ENCODE measurements around the gene SPINT1.

Gene SPINT1

DNA sequence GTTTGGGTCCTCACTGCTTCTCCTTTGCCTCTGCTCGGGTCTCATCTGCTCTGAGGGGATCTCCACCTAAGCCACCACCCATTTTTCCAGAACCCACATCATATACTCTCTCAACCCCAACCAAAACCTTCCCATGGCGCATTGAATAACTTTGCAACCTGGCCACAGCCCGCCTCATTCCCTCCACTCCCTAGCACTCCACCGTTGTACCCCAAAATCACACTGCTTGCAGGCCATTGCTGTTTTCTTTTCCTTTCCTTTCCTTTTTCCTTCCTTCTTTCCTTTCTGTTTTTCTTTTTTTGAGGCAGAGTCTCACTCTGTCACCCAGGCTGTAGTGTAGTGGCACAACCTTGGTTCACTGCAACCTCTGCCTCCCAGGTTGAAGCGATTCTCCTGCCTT, 47.3 kb downstream of the SPINT1 start:
- Histone ChIP-seq H3K9me3 (ENCODE audit: control insufficient read depth, low read length) (no peaks in the 10 kb centered on the region), H3K4me3 (ENCODE audit: insufficient read depth, low read depth, low read length, poor library complexity, severe bottlenecking) (no peak overlapping the region), H3K27me3 (replicated peaks; ENCODE audit: control insufficient read depth, insufficient read depth, low read length, poor library complexity, severe bottlenecking) (no peaks in the 10 kb centered on the region), H3K27ac (ENCODE audit: insufficient read depth, low read length, poor library complexity, severe bottlenecking) (no peak overlapping the region), H3K4me1 (ENCODE audit: control insufficient read depth, insufficient read depth, low read length, poor library complexity, severe bottlenecking) (peaks cover 19% of the 10 kb centered on the region), H3K36me3 (ENCODE audit: control insufficient read depth, insufficient read depth, low read length) (peaks cover 4% of the 10 kb centered on the region)
- DNase-seq = no peak

DNA sequence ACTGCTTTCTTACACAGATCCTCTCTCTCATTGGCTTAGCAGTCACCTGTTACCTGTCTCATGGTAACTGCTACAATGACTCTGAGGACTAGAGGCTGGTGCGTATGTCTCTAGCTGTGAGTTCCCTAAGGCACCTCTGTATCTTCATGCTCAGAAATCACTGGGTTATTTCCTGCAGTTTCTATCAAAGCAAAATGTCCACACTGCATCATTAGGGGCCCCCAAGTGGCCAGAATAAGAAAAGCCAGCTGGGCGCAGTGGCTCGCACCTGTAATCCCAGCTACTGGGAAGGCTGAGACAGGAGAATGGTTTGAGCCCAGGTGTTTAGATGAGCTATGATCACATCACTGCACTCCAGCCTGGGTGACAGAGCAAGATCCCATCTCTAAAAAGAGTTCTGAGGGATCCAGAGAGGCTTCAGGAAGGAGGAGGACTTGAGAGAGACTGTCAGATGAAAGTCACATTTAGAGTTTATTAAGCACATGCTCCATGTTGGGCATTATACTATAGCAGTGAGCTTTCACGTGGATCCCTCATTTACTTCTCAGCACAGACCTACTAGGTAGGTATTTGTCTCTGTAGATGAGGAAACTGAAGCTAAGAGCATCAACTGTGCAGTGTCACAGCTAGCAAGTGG, 48.1 kb downstream of the SPINT1 start:
- Histone ChIP-seq H3K9me3 (ENCODE audit: control insufficient read depth, low read length) (no peaks in the 10 kb centered on the region), H3K27me3 (replicated peaks; ENCODE audit: control insufficient read depth, insufficient read depth, low read length, poor library complexity, severe bottlenecking) (no peaks in the 10 kb centered on the region), H3K4me1 (ENCODE audit: control insufficient read depth, insufficient read depth, low read length, poor library complexity, severe bottlenecking) (peaks cover 19% of the 10 kb centered on the region), H3K36me3 (ENCODE audit: control insufficient read depth, insufficient read depth, low read length) (peaks cover 12% of the 10 kb centered on the region), H3K4me3 (ENCODE audit: insufficient read depth, low read depth, low read length, poor library complexity, severe bottlenecking) (no peak overlapping the region), H3K27ac (ENCODE audit: insufficient read depth, low read length, poor library complexity, severe bottlenecking) (no peak overlapping the region)
- no peak for DNase-seq

DNA sequence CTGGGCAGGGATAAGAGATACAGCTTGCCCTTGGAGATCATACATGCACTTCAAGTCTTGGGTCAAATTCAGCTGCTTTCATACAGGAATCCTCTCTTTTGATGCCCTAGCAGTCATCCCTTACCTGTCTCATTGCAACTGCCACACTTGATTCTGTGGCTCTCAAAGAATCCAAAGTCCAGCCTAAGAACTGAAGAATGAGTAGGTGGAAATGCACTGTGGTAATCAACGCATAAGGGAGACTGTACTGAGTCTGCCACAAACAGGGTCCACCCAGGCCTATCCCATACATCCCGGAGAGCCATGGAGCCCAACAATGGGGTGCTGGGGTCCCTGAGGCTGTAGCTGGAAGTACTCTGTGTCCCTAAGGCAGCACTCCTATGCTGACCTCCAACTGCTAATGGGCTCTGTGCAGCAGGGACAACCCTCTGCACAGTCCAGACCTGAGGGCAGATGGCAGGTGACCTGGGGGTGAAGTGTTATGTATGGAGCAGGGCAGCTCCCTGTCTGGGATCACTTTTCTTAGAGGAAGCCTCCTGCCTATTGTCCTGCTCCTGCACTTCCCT, 48.7 kb downstream of the SPINT1 start:
- no peak for DNase-seq

GRCh38 chr15:40893019-40893670, 49.3 kb downstream of the SPINT1 start:
- Histone ChIP-seq H3K4me3 (ENCODE audit: insufficient read depth, low read depth, low read length, poor library complexity, severe bottlenecking) (no peak overlapping the region), H3K36me3 (ENCODE audit: control insufficient read depth, insufficient read depth, low read length) (peaks cover 20% of the 10 kb centered on the region), H3K27me3 (replicated peaks; ENCODE audit: control insufficient read depth, insufficient read depth, low read length, poor library complexity, severe bottlenecking) (no peaks in the 10 kb centered on the region), H3K4me1 (ENCODE audit: control insufficient read depth, insufficient read depth, low read length, poor library complexity, severe bottlenecking) (peaks cover 19% of the 10 kb centered on the region), H3K27ac (ENCODE audit: insufficient read depth, low read length, poor library complexity, severe bottlenecking) (no peak overlapping the region), H3K9me3 (ENCODE audit: control insufficient read depth, low read length) (no peaks in the 10 kb centered on the region)
- no peak for DNase-seq

More for the DNA sequence above, 48.7 kb downstream of the SPINT1 start:
- H3K4me3 ChIP-seq (ENCODE audit: insufficient read depth, low read depth, low read length, poor library complexity, severe bottlenecking) = no peak overlapping the region
- H3K9me3 ChIP-seq (ENCODE audit: control insufficient read depth, low read length) = no peaks in the 10 kb centered on the region
- peaks cover 19% of the 10 kb centered on the region for H3K4me1 ChIP-seq (ENCODE audit: control insufficient read depth, insufficient read depth, low read length, poor library complexity, severe bottlenecking)
- H3K36me3 ChIP-seq (ENCODE audit: control insufficient read depth, insufficient read depth, low read length) = peaks cover 18% of the 10 kb centered on the region
- H3K27me3 ChIP-seq (replicated peaks; ENCODE audit: control insufficient read depth, insufficient read depth, low read length, poor library complexity, severe bottlenecking) = no peaks in the 10 kb centered on the region
- no peak overlapping the region for H3K27ac ChIP-seq (ENCODE audit: insufficient read depth, low read length, poor library complexity, severe bottlenecking)

GRCh38 chr15:40893733-40894680, 50.2 kb downstream of the SPINT1 start, which contains the start of gene VPS18:
Gene VPS18 (plus strand): TSS chr15:40894450. CDS start chr15:40894769, 319 bp downstream.
- peak within 1 kb of the TSS; percentile 97 for H3K4me3 ChIP-seq (ENCODE audit: insufficient read depth, low read depth, low read length, poor library complexity, severe bottlenecking)
- no peaks in the 10 kb centered on the region for H3K27me3 ChIP-seq (replicated peaks; ENCODE audit: control insufficient read depth, insufficient read depth, low read length, poor library complexity, severe bottlenecking)
- DNase-seq = peak; percentile 97 to 98 (median 97)
- H3K27ac ChIP-seq (ENCODE audit: insufficient read depth, low read length, poor library complexity, severe bottlenecking) = peak within 1 kb of the TSS; percentile 73
- peaks cover 19% of the 10 kb centered on the region for H3K4me1 ChIP-seq (ENCODE audit: control insufficient read depth, insufficient read depth, low read length, poor library complexity, severe bottlenecking)
- H3K9me3 ChIP-seq (ENCODE audit: control insufficient read depth, low read length) = no peaks in the 10 kb centered on the region
- H3K36me3 ChIP-seq (ENCODE audit: control insufficient read depth, insufficient read depth, low read length) = peaks cover 28% of the 10 kb centered on the region

- Histone ChIP-seq H3K27me3 (replicated peaks; ENCODE audit: control insufficient read depth, insufficient read depth, low read length, poor library complexity, severe bottlenecking) (no peaks in the 10 kb centered on the region), H3K9me3 (ENCODE audit: control insufficient read depth, low read length) (no peaks in the 10 kb centered on the region), H3K4me1 (ENCODE audit: control insufficient read depth, insufficient read depth, low read length, poor library complexity, severe bottlenecking) (peaks cover 19% of the 10 kb centered on the region), H3K27ac (ENCODE audit: insufficient read depth, low read length, poor library complexity, severe bottlenecking) (peak overlapping the region; percentile 73), H3K4me3 (ENCODE audit: insufficient read depth, low read depth, low read length, poor library complexity, severe bottlenecking) (peak overlapping the region; percentile 97), H3K36me3 (ENCODE audit: control insufficient read depth, insufficient read depth, low read length) (peaks cover 36% of the 10 kb centered on the region)
- peak; percentile 29 to 54 (median 34) for DNase-seq
Observed at GRCh38 chr15:40894681-40895448, 51.0 kb downstream of the SPINT1 start.

GRCh38 chr15:40899536-40900207, 55.8 kb downstream of the SPINT1 start:
- Histone ChIP-seq H3K4me3 (ENCODE audit: insufficient read depth, low read depth, low read length, poor library complexity, severe bottlenecking) (no peak overlapping the region), H3K9me3 (ENCODE audit: control insufficient read depth, low read length) (no peaks in the 10 kb centered on the region), H3K36me3 (ENCODE audit: control insufficient read depth, insufficient read depth, low read length) (peaks cover 64% of the 10 kb centered on the region), H3K27me3 (replicated peaks; ENCODE audit: control insufficient read depth, insufficient read depth, low read length, poor library complexity, severe bottlenecking) (no peaks in the 10 kb centered on the region), H3K27ac (ENCODE audit: insufficient read depth, low read length, poor library complexity, severe bottlenecking) (no peak overlapping the region), H3K4me1 (ENCODE audit: control insufficient read depth, insufficient read depth, low read length, poor library complexity, severe bottlenecking) (peaks cover 13% of the 10 kb centered on the region)
- no peak for DNase-seq

DNA sequence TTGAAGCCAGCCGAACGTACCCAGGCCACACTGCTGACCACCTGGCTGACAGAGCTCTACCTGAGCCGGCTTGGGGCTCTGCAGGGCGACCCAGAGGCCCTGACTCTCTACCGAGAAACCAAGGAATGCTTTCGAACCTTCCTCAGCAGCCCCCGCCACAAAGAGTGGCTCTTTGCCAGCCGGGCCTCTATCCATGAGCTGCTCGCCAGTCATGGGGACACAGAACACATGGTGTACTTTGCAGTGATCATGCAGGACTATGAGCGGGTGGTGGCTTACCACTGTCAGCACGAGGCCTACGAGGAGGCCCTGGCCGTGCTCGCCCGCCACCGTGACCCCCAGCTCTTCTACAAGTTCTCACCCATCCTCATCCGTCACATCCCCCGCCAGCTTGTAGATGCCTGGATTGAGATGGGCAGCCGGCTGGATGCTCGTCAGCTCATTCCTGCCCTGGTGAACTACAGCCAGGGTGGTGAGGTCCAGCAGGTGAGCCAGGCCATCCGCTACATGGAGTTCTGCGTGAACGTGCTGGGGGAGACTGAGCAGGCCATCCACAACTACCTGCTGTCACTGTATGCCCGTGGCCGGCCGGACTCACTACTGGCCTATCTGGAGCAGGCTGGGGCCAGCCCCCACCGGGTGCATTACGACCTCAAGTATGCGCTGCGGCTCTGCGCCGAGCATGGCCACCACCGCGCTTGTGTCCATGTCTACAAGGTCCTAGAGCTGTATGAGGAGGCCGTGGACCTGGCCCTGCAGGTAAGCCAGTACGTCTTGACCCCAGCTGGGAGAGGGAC, 56.6 kb downstream of the SPINT1 start:
- H3K36me3 ChIP-seq (ENCODE audit: control insufficient read depth, insufficient read depth, low read length) = peaks cover 64% of the 10 kb centered on the region
- no peaks in the 10 kb centered on the region for H3K27me3 ChIP-seq (replicated peaks; ENCODE audit: control insufficient read depth, insufficient read depth, low read length, poor library complexity, severe bottlenecking)
- H3K27ac ChIP-seq (ENCODE audit: insufficient read depth, low read length, poor library complexity, severe bottlenecking) = no peak overlapping the region

More for the DNA sequence above, 56.6 kb downstream of the SPINT1 start:
- no peak overlapping the region for H3K4me3 ChIP-seq (ENCODE audit: insufficient read depth, low read depth, low read length, poor library complexity, severe bottlenecking)
- no peak for DNase-seq
- no peaks in the 10 kb centered on the region for H3K9me3 ChIP-seq (ENCODE audit: control insufficient read depth, low read length)
- H3K4me1 ChIP-seq (ENCODE audit: control insufficient read depth, insufficient read depth, low read length, poor library complexity, severe bottlenecking) = peaks cover 5% of the 10 kb centered on the region

Measured in effector memory CD4-positive, alpha-beta T cell (primary cell).